C1 segment of cervical spinal cord (tissue), 14 donors: ENCODE data around the gene MARCHF2.
A peak's percentile ranks its signal among the peaks of the same experiment; 100 is the strongest.
"Not testable (repeated sequence)": the region's sequence is repeated elsewhere in the genome, so short reads cannot be mapped to it uniquely, and the experiment has no call there.

Experiments
- DNase-seq, 14 donors: peaks; one replicate each; lab custom pipeline; 2025; lab: John Stamatoyannopoulos, UW

The MARCHF2 gene, protein sequence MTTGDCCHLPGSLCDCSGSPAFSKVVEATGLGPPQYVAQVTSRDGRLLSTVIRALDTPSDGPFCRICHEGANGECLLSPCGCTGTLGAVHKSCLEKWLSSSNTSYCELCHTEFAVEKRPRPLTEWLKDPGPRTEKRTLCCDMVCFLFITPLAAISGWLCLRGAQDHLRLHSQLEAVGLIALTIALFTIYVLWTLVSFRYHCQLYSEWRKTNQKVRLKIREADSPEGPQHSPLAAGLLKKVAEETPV

DNA sequence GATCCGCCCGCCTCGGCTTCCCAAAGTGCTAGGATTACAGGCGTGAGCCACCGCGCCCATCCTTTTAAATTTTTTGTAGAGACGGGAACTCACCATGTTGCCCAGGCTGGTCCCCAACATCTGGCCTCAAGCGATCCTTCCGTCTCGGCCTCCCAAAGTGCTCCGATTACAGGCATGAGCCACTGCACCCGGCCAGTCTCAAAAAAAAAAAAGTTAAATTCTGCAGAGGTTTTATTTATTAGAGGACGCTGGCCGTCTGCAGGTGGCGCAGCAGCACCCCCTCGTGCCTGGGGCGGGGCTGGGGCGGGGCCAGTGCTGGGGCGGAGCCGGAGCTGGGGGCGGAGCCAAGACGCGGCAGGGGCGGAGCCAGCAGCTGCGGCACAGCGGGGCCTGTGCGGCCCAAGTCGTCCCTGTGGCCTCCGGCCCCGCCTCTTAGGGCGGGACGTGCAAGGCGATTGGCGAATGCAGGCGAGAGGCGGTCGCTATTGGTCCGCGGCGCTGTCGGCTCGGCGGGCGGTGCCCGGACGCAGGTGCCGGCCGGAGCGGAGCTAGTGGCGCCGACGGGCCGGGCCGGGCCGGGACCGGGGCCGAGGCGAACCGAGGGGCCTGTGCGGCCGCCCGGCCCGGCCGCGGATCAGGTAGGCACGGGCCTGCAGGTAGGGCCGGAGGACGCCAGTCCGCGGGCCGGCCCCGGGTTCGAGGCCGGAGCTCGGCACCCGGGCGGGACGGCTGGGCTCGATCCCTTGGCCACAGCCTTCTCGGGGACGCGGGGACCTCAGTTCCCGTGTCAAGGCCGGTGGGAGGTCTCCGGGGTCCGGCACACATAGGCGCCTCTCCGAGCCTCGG is at the start of gene MARCHF2:
Gene MARCHF2, plus strand, starts transcription at position 523 of the 846 bp plus-strand sequence. CDS start 8,536 bp downstream, outside the sequence.
- peak; percentile 65 to 96 (median 92) for DNase-seq

DNA sequence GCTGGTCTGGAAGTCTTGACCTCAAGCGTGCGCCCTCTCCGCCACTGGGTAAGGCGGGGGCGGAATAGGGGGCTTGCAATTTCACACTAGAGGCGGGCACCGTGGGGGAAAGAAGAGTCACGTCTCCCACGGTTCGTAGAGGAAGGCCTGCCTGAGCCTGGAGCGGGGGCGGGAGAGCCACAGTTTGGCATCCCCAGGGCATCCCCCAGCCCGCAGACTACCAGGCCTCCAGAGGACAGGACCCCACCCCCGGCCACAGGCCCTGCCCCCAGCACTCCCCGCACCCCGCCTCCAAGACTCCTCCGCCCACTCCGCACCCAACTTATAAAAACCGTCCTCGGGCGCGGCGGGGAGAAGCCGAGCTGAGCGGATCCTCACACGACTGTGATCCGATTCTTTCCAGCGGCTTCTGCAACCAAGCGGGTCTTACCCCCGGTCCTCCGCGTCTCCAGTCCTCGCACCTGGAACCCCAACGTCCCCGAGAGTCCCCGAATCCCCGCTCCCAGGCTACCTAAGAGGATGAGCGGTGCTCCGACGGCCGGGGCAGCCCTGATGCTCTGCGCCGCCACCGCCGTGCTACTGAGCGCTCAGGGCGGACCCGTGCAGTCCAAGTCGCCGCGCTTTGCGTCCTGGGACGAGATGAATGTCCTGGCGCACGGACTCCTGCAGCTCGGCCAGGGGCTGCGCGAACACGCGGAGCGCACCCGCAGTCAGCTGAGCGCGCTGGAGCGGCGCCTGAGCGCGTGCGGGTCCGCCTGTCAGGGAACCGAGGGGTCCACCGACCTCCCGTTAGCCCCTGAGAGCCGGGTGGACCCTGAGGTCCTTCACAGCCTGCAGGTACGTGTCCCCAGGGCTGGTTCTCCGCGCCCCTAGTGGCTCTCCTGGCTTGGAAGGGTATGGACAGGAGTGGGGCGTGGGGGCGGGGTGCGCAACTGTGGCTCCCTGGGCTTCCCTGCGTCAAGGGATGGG is 49.0 kb upstream of the MARCHF2 start, which contains the start of gene ANGPTL4:
Gene ANGPTL4, plus strand, starts transcription at position 353 of the 969 bp plus-strand sequence. Its CDS starts 167 bp downstream, at position 520.
- peak in 11 of 14 donors; percentile 1 to 78 (median 43) for DNase-seq

DNA sequence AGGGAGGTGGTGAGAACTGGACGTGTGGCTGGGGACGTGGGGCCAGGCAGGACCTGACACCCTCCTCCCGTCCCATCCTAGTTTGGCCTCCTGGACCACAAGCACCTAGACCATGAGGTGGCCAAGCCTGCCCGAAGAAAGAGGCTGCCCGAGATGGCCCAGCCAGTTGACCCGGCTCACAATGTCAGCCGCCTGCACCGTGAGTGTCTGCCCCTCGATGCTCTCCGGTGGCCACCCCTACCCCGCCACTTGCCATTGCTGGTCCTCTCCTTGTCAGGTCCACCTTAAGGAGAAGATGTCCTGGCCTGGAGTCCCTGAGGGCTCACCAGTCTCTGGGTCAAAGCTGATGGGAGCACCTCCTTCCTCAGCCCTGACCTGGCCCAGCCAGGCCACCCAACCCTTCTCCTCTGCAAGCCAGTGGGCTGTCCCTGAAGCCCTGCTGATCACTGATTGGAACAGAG is 47.0 kb upstream of the MARCHF2 start:
- no peak for DNase-seq

DNA sequence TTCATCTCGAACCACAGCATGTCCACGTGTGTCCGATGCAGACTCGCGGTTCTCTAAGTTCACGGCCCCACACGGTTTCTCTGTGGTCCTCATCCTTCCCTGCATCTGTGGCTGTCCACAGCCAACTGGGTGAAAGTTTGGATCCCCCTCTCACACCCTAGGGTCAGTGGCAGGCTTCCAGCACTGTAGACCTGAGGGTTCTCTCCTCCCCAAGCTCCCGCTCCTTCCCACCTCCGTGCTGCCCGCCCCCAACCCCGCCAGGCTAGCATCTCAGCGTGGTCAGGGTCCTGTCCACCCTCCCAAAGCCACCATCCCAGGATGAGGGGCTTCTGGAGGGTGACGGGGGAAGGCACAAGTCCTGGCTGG is 46.2 kb upstream of the MARCHF2 start:
- peak in 1 of 14 donors; percentile 53 for DNase-seq

DNA sequence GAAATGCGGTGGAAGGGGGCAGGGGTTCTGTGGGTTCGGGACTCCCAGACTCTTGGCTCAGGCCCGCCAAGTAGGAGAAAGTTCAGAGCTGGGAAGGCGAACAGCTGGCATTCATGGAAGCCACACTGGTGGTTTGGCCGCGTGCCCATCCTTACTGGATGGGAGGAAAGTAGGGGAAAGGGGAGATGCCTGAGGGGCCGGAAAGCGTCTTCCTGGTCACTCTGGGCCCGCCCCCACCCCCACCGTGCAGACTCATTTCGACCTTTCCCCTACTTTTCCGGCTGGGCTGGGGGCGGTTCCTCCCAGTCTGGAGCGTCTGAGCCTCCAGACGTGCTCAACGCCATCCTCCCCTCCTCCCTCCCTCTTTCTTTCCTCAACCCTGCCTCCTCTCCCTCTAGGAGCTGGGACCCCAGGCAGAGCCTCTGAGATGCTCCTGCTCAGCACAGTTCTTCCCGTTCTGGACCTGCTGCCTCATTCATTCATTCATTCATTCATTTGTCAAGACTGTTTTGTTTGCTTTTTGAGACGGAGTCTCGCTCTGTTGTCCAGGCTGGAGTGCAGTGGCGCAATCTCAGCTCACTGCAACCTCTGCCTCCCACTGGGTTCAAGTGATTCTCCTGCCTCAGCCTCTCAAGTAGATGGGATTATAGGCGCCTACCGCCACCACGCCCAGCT is 45.6 kb upstream of the MARCHF2 start:
- DNase-seq: peak in 12 of 14 donors; percentile 25 to 81 (median 60)

DNA sequence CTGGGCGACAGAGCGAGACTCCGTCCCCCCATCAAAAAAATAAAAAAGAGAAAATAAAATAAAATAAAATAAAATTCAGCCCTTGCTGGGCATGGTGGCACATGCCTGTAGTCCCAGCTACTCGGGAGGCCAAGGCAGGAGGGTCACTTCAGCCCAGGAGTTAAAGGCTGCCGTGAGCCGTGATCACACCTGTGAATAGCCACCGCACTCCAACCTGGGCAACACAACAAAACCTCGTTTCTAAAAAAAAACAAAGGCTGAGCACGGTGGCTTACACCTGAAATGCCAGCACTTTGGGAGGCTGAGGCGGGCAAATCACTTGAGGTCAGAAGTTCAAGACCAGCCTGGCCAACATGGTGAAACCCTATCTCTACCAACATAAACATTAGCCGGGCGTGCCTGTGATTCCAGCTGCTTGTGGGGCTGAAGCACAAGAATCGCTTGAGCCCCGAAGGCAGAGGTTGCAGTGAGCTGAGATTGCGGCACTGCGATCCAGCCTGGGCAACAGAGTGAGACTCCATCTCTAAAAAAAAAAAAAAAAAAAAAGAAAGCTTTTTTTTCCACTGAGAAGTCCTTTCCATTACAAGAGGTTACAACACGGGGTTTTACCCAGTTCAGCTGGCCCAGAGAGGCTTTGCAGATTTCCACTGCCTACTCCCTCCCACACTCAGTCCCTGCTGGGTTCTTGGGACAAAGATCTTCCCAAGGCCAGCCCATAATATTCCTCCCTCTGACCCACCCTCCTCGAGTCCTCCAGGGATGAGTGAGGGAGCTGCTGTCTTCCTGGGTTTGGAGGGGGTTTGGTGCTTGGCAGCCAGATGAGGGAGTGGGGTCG is 42.7 kb upstream of the MARCHF2 start:
- no peak for DNase-seq

DNA sequence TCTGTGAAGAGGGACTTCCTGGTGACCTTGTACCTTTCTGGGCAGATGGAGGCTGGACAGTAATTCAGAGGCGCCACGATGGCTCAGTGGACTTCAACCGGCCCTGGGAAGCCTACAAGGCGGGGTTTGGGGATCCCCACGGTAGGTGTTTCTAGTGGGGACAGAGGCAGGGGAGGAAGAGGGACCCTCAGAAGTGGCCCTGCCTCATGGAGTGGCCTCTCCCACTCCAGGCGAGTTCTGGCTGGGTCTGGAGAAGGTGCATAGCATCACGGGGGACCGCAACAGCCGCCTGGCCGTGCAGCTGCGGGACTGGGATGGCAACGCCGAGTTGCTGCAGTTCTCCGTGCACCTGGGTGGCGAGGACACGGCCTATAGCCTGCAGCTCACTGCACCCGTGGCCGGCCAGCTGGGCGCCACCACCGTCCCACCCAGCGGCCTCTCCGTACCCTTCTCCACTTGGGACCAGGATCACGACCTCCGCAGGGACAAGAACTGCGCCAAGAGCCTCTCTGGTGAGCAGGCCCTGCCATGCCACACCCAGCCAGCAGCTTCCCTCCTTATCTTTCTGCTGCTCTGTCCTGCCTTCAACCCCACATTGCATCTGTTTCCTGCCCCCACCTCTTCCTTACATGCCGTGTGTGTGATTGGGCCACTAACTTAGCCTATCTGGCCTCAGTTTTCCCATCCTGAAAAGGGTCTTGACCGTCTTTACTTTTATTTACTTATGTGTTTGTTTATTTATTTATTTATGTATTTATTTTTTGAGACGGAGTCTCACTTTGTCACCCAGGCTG is 41.9 kb upstream of the MARCHF2 start:
- peak in 1 of 14 donors; percentile 50 for DNase-seq

DNA sequence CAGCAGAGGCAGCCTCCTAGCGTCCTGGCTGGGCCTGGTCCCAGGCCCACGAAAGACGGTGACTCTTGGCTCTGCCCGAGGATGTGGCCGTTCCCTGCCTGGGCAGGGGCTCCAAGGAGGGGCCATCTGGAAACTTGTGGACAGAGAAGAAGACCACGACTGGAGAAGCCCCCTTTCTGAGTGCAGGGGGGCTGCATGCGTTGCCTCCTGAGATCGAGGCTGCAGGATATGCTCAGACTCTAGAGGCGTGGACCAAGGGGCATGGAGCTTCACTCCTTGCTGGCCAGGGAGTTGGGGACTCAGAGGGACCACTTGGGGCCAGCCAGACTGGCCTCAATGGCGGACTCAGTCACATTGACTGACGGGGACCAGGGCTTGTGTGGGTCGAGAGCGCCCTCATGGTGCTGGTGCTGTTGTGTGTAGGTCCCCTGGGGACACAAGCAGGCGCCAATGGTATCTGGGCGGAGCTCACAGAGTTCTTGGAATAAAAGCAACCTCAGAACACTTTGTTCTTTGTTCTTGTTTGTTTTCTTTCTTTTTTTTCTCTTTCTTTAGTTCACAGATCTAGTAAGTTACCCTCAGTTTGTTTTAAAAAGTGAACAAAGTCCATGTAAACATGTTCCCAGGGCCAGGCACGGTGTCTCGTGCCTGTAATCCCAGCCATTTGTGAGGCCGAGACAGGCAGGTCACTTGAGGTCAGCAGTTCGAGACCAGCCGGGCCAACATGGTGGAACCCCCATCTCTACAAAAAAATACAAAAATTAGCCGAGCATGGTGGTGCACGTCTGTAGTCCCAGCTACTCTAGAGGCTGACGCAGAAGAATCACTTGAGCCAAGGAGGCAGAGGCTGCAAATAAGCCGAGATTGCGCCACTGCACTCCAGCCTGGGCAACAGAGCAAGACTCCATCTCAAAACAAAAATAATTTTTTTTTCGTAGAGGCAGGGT is 39.0 kb upstream of the MARCHF2 start:
- DNase-seq: peak in 2 of 14 donors; percentile 10 to 43

DNA sequence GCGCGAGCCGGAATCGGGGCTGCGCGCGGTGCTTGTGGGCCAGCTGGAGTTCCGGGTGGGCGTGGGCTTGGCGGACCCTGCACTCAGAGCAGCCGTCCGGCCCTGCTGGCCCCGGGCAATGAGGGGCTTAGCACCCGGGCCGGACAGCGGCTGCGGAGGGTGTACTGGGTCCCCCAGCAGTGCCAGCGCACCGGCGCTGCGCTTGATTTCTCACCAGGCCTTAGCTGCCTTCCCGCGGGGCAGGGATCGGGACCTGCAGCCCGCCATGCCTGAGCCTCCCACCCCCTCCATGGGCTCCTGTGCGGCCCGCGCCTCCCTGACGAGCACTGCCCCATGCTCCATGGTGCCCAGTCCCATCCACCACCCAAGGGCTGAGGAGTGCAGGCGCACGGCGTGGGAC is 37.3 kb upstream of the MARCHF2 start:
- DNase-seq: not testable (repeated sequence)

DNA sequence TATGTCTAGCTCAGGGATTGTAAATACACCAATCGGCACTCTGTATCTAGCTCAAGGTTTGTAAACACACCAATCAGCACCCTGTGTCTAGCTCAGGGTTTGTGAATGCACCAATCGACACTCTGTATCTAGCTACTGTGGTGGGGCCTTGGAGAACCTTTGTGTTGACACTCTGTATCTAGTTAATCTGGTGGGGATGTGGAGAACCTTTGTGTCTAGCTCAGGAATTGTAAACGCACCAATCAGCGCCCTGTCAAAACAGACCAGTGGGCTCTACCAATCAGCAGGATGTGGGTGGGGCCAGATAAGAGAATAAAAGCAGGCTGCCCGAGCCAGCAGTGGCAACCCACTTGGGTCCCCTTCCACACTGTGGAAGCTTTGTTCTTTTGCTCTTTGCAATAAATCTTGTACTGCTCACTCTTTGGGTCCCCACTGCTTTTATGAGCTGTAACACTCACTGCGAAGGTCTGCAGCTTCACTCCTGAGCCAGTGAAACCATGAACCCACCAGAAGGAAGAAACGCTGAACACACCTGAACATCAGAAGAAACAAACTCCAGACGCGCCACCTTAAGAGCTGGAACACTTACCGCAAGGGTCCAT is 36.6 kb upstream of the MARCHF2 start:
- DNase-seq: not testable (repeated sequence)

DNA sequence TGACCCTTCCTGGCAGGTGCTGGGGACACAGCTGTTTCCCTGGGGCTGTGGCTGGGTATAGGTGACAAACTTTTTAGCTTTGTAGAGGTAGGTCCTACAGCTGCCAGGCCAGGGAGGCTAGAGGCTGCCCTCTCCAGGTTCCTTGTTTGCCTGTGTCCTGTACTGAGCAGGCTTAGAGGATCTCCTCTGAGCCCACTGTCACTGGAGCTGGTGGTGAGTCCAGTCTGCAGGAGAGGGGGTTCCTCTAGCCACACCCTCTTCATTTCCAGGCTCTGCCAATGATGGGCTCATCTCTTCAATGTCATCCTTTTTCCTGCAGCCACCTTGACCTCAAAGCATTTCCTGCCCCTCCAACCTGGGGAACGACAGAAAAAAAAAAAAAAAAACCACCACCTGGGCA is 35.5 kb upstream of the MARCHF2 start:
- DNase-seq: no peak

DNA sequence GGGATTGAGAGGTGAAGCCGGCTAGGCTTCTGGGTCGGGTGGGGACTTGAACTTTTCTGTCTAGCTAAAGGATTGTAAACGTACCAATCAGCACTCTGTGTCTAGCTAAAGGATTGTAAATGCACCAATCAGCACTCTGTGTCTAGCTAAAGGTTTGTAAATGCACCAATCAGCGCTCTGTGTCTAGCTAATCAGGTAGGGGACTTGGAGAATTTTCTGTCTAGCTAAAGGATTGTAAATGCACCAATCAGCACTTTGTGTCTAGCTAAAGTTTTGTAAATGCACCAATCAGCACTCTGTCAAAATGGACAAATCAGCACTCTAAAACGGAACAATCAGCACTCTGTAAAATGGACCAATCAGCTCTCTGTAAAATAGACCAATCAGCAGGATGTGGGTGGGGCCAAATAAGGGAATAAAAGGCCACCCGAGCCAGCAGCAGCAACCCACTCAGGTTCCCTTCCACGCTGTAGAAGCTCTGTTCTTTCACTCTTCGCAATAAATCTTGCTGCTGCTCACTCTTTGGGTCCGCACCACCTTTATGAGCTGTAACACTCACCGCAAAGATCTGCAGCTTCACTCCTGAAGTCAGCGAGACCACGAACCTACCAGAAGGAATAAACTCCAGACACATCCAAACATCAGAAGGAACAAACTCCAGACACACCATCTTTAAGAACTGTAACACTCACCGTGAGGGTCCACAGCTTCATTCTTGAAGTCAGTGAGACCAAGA is 33.8 kb upstream of the MARCHF2 start:
- DNase-seq: not testable (repeated sequence)

DNA sequence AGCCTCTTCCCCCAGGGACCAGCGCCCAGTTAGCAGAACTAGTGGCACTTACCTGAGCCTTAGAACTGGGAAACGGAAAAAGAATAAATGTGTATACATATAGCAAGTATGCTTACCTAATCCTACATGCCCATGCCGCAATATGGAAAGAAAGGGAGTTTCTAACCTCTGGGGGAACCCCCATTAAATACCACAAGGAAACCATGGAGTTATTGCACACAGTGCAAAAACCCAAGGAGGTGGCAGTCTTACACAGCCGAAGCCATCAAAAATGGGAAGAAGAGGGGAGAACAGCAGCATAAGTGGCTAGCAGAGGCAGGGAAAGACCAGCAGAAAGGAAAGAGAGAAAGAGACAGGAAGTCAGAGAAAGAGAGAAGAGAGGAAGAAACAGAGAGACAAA is 28.5 kb upstream of the MARCHF2 start:
- DNase-seq: not testable (repeated sequence)

DNA sequence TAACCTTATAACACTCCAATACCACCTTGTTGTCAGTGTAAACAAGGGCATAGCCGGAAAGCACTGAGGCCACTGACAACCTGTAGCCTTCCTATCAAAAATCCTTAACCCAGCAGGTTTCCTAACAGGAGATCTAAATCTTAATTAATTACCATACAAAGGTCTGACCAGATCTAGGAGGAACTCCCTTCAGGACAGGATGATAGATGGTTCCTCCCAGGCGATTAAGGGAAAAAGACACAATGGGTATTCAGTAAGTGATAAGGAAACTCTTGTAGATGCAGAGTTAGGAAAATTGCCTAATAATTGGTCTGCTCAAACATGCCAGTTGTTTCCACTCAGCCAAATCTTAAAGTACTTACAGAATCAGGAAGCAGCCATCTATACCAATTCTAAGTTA is 28.0 kb upstream of the MARCHF2 start:
- DNase-seq: not testable (repeated sequence)

DNA sequence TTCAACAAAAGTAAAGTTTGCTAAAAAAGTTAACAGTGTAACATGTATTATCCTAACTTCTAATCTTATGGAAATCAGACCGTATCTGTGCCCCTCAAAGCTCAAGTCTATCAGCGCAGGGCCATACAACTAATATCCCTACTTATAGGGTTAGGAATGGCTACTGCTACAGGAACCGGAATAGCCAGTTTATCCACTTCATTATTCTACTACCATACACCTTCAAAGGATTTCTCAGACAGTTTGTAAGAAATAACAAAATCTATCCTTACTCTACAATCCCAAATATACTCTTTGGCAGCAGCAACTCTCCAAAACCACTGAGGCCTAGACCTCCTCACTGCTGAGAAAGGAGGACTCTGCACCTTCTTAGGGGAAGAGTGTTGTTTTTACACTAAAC is 27.5 kb upstream of the MARCHF2 start:
- DNase-seq: not testable (repeated sequence)

DNA sequence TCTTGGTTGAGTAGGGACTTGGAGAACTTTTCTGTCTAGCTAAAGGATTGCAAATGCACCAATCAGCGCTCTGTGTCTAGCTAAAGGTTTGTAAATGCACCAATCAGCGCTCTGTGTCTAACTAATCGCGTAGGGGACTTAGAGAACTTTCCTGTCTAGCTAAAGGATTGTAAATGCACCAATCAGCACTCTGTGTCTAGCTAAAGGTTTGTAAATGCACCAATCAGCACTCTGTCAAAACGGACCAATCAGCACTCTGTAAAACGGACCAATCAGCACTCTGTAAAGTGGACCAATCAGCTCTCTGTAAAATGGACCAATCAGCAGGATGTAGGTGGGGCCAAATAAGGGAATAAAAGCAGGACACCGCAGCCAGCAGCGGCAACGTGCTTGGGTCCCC is 26.7 kb upstream of the MARCHF2 start:
- DNase-seq: not testable (repeated sequence)

DNA sequence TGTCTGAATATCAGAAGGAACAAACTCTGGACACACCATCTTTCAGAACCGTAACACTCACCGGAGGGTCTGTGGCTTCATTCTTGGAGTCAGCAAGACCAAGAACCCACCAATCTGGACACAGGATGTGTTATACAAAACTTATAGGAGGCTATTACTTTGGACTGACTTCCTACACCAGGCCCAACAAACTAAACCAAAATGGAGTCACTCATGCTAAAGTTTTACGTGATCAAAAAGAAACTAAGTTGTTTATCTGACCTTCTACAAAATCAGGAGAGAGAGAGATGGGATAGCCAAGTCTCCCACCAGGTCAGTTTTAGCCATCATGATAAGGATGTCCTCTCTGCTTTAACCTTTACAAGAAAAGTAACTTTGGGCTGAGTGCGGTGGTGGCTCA is 26.1 kb upstream of the MARCHF2 start:
- no peak for DNase-seq
